CD4-positive, alpha-beta T cell treated with Interleukin-2 at 100 ng/mL for 4 hours (primary cell): ENCODE results near the gene MAMDC2.
"Not testable (repeated sequence)": the region's sequence is repeated elsewhere in the genome, so short reads cannot be mapped to it uniquely, and the experiment has no call there.

Source experiments
- DNase-seq: peaks from one replicate; pipeline ENCODE4 v3.0.0-alpha.2; 2020; ENCODE audit warnings: low spot score

The MAMDC2 gene

GRCh38 chr9:70204743-70205142 is 161.1 kb downstream of the MAMDC2 start:
- not testable (repeated sequence) for DNase-seq

- no peak for DNase-seq
Observed at GRCh38 chr9:70205366-70206020, 161.8 kb downstream of the MAMDC2 start.

GRCh38 chr9:70217029-70217428 is 173.4 kb downstream of the MAMDC2 start:
- DNase-seq, result no peak

DNA sequence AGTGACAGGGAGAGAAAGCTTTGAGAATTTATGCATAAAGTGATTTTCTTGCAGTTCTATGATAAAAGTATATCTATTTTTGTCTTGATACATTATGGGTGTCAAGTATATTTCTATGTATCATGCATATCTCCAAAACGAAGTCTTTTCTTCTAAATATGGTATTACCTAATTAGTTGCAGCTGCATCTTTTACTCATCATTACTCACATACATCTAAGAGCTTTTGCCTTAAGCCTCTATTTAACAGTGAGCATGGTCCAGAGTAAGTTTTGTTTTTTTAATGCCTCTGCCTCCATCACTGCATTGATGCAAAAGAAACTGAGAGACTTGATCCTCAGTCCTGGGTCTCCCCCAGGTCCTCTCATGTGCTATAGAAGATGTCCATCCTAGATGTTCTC is 175.1 kb downstream of the MAMDC2 start:
- DNase-seq, result no peak

GRCh38 chr9:70220216-70220615 is 176.6 kb downstream of the MAMDC2 start:
- DNase-seq, result no peak

DNA sequence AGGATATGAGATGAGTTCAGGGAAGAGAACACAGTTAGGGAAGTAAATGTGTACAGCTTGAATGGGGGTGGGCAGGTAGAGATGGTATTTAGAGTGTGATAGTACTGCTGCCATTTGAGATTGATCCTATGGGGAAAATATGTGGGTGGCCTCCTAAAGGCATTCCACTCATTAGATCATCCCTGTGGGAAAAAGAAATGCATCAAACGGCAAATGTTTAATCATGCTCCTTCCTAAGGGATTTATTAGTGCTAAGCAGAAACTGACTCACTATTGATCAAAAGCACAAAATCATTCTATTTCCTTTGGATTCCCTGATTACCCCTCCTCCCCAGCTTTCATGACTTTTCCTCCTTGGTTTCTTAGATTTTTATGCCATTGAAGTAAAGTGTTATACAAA is 178.7 kb downstream of the MAMDC2 start:
- DNase-seq, result no peak

DNA sequence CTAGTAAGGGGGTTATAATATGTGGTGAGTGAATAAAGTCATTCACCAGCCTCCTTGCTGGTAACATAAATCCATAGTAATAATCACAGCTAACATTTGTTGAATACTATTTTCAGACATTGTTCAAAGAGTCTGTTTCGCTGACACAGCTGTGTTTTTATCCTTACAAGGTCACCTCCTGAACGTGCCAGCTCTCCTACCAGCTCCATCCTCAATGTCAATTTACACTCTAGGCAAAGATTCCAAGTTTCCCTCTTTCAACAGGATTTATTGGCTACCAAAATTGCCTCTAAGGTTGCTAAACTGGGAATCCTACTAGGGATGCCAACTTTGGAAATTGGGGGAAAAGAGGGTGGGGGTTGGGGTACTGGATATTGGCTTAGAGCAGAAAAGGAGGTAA is 184.5 kb downstream of the MAMDC2 start:
- no peak for DNase-seq

DNA sequence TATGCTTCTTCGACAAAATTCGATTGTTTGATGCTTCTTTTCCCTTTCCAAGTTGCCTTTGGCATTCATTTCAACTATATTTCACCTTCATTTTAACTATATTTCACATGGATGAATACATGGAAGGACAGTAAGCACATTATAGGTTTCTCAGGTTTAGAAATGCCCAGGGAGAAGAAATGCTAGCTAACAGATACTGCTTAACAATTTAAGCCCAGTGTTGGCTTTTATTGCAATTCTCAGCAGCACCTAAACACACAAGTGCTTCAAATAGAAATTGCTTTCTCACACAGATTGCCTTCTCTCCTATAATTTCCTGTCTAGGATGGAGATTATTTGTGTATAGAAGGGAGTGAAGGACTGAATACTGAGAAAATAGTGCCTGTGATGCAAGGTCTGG is 185.0 kb downstream of the MAMDC2 start:
- DNase-seq, result no peak

DNA sequence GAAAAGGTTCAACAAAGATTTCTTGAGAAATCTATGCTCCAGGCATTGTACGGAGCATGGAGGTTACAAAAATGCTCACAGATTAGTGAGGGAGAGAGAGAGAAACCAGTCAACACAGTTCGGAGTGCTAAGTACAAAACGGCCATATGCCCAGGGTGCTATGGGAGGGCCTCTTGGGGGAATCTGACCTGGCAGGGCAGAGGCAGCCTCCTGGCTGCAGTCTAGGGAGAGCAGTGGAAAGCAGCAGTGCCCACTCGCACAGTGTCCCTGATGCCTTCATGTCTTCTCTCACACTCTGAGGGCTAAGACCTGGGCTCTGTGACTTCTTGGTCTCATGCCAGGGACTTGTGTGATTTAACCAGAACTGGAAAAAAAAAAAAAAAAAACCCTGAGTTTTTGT is 185.4 kb downstream of the MAMDC2 start:
- no peak for DNase-seq

DNA sequence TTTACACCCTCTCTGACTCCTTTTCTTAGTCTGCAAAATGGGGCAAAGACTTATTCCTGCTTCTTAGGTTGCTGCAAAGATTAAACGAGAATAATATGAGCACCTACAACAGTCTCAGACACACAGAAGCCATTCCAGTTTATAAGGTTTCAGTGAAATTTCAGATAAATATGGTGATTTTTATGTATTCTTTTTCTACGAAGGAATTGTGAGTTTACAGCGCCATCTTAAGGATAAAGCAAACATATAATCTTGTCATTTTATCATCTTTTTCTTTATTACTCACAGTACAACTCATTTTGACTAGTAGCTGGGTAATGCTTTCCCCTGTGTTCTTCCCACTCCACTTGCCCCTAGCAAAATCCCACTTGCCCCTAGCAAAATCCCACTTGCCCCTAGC is 185.9 kb downstream of the MAMDC2 start:
- no peak for DNase-seq

- no peak for DNase-seq
Observed at GRCh38 chr9:70232476-70232875, 188.8 kb downstream of the MAMDC2 start.

DNA sequence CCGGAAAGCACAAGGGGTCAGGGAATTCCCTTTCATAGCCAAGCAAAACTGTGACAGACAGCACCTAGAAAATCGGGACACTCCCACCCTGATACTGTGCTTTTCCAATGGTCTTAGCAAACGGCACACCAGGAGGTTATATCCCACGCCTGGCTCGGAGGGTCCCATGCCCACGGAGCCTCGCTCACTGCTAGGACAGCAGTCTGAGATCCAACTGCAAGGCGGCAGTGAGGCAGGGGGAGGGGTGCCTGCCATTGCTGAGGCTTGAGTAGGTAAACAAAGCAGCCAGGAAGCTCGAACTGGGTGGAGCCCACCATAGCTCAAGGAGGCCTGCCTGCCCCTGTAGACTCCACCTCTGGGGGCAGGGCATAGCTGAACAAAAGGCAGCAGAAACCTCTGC is 190.6 kb downstream of the MAMDC2 start:
- DNase-seq, result not testable (repeated sequence)

DNA sequence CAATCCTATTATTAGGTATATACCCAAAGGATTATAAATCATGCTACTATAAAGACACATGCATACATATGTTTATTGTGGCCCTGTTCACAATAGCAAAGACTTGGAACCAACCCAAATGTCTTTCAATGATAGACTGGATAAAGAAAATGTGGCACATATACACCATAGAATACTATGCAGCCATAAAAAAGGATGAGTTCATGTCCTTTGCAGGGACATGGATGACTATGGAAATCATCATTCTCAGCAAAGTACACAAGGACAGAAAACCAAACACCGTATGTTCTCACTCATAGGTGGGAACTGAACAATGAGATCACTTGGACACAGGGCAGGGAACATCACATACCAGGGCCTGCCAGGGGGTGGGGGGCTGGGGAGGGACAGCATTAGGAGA is 202.3 kb downstream of the MAMDC2 start:
- not testable (repeated sequence) for DNase-seq

- DNase-seq, result no peak
Observed at GRCh38 chr9:70250221-70250620, 206.6 kb downstream of the MAMDC2 start.

- DNase-seq, result no peak
Observed at GRCh38 chr9:70255486-70255885, 211.8 kb downstream of the MAMDC2 start.

DNA sequence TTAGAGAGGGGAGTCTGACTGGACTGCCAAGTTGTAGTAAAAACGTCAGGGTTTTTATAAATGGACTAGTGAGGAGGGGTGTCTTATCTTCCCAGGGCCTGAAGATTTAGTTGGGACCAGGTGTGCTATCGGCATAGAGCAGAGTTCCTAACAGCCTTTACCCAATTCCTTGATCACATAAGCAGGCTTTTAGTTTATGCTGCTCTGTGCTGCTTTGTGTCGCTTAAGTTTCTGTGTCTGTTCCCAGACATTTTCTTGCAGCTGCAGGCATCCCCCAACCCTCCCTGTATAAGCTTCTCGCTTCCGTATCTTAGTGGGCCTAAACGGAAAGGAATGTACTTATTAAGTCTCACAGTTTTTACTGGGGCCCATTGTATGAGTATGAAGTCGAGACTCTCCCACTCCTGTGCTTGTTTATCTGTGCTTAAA is 212.5 kb downstream of the MAMDC2 start:
- DNase-seq, result no peak

DNA sequence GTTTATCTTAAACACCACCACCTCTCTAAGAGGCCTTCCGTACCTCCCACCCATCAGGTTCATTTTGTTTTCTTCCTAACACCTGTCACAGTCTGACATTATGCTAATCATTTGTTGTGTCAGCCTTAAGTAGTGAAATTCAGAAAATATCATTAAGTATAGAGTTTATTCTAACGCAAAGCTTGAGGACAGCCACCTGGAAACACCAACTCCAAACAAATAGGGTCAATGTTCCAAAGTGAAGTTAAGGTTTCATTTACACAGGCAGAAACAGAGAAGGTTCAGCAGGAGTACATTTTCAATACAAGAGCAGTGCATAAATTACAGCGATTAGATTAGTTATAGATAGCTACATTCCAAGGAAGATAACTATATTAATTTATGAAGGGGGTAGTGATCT is 213.9 kb downstream of the MAMDC2 start:
- no peak for DNase-seq

GRCh38 chr9:70257991-70258691 is 214.5 kb downstream of the MAMDC2 start:
- no peak for DNase-seq

DNA sequence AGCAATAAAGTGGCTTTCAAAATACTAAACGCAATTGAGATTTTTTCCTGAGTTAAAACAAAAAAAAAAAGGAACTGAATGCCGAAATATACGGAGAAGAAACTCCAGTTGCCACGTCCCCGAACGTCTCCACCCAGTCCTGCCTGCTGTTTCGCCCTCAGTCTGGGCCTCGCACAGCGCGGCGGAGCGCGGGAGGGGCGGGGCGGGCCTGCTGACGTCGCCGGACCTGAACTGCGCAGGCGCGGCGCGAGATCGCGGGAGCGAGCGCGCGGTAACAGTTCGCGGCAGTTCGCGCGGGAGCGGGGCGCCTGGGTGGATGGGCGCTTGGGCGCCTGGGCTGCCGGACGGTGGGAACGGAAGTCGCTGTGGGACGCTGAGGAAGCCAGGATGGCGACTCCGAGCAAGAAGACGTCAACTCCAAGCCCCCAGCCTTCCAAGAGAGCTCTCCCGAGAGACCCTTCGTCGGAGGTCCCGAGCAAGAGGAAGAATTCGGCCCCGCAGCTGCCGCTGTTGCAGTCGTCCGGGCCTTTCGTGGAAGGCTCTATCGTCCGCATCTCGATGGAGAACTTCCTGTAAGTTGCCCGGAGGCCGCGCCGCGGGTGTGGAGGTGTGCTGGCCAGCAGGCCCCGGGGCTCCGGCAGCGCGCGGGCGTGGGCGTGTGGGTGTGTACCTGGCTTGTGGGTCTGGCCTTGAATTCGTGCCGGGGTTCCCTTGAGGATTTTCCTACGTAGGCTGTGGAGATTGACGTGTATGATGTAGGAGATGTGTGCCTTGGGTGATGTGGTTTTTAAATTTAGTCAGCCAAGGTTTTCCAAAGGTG is 215.3 kb downstream of the MAMDC2 start, which contains the start of gene SMC5:
SMC5 (plus strand) TSS at position 287 of the 820 bp plus-strand sequence; CDS start at position 388, 101 bp downstream.
- DNase-seq, result peak; percentile 91

GRCh38 chr9:70259512-70259802 is 215.8 kb downstream of the MAMDC2 start:
- no peak for DNase-seq

- DNase-seq, result no peak
Observed at GRCh38 chr9:70260007-70260443, 216.4 kb downstream of the MAMDC2 start.

DNA sequence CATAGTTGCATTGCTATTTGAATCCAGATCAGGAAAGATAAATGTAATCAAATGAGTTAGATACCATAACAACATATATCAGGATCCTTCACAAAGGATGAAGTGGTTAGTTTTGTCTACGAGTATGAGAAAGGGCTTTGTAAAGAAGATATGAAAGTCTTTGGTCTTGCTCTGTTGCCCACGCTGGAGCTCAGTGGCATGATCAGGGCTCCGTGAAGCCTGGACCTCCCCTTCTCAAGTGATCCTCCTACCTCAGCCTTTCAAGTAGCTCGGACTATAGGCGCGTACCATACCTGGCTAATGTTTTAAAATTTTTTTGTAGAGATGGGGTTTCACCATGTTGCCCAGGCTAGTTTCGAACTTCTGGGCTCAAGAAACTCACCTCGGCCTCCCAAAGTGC is 217.0 kb downstream of the MAMDC2 start:
- DNase-seq, result no peak
